Stimulated activated CD4-positive, alpha-beta T cell treated with anti-CD3 and anti-CD28 coated beads, Interleukin-2, amount 100 ng/mL, for 4 hours (primary cell): ENCODE measurements around the gene IMMP2L.
"Not testable (repeated sequence)": the region's sequence is repeated elsewhere in the genome, so short reads cannot be mapped to it uniquely, and the experiment has no call there.

Experiments used
- DNase-seq: peaks from one replicate; pipeline ENCODE4 v3.0.0-alpha.2; 2020; ENCODE audit warnings: low read depth

The IMMP2L gene

DNA sequence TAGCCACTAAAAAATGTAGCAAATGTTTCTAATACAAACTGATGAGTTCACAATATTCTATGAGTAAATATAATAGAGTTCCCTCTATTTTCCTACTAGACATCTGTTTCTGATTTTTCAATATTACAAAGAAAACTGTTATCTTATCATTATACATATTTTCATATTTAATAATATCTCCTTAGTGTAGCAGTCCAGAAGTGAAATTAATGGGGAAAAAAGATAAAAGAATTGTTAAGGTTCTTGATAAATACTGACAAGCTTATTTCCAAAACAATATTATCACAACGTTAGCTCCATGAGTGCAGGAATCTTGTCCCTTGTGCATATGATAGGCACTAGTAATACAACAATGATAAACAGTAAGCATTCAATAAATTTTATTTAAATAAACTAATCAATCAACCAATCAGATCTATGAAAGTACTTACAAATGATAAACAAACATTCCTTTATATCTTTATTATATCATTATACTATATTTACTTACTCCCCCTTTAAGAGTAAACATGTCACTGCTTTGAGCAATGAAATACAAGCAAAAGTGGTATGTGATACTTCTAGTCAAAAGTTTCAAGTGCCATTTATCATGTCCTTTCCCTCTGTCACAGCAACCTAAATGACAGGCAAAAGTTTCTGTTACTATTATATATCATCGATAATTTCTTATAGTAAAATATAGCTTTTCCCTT is 103.1 kb downstream of the IMMP2L start:
- DNase-seq, result no peak

DNA sequence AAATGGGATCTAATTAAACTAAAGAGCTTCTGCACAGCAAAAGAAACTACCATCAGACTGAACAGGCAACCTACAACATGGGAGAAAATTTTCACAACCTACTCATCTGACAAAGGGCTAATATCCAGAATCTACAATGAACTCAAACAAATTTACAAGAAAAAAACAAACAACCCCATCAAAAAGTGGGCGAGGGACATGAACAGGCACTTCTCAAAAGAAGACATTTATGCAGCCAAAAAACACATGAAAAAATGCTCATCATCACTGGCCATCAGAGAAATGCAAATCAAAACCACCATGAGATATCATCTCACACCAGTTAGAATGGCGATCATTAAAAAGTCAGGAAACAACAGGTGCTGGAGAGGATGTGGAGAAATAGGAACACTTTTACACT is 111.6 kb downstream of the IMMP2L start:
- not testable (repeated sequence) for DNase-seq

DNA sequence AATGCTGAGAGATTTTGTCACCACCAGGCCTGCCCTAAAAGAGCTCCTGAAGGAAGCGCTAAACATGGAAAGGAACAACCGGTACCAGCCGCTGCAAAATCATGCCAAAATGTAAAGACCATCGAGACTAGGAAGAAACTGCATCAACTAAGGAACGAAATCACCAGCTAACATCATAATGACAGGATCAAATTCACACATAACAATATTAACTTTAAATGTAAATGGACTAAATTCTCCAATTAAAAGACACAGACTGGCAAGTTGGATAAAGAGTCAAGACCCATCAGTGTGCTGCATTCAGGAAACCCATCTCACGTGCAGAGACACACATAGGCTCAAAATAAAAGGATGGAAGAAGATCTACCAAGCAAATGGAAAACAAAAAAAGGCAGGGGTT is 114.8 kb downstream of the IMMP2L start:
- not testable (repeated sequence) for DNase-seq

DNA sequence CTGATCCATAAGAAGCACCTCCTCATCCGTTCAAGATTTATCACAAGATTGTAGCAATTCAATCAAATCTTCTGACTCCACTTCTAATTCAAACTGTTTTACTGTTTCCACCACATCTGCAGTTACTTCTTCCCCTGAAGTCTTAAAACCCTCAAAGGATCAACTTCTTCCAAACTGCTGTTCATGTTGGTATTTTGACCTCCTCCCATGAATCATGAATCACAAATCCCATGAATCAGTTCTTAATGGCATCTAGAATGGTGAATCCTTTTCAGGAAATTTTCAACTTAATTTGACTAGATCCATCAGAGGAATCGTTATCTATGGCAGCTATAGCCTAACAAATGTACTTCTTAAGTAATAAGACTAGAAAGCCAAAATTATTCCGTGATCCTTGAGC is 122.3 kb downstream of the IMMP2L start:
- DNase-seq, result no peak

DNA sequence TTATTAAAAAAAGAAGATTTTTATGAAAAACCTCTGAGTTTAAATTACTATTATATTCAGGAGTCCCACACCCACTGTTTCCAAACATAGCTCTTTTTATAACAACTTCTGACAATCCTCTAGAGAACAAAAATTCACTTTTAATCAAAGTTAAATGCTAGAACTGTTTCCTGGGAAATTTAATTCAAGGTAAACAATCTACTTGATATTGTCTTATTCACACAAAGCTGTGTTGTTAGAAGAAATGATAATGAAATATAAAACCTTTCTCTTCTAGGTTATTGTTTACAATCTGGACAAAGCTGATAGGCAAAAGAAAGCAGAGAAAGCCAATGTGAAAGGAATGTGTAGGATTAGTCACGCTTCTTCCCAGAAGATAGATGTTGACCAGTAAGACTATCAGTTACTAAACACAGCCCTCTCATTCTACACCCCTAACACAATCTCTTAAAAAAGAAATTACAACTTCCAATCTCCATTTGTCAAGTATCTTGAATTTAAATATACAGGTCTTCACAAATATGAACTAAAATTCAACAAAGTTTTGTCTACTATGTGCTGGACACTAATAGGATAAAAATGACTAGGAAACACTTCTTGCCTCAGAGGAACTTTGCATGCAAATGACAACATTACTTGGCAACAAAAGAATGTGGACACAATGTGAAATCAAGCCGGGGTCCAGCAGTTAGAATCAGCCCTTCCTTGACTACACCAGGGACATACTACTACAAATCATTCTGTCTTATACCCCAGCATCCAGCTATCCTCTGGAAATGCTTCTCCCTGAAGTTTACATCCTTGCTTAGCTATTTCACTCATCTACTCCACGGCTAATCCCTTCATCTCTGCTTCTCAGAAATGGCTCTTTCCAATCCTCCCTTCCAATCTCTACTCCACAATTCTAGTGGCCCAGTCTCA is 123.7 kb downstream of the IMMP2L start:
- no peak for DNase-seq

DNA sequence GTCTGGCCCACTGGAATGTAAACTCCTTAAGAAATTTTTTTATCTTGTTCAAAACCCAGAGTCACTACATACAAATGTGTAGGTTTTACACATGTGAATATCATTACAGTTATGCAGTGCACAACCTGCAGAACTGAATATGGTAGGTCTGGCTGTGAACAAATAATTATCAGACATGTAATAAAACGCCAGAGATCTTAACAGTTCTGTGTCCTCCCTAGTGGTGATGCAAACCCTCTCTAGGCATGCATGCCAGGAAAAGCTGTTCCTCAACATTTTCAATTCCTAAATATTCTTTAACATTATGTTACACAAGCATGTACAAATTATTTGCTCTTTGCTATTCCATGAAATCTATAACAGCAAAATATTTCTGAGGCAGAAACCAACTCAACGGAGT is 124.6 kb downstream of the IMMP2L start:
- DNase-seq, result no peak

DNA sequence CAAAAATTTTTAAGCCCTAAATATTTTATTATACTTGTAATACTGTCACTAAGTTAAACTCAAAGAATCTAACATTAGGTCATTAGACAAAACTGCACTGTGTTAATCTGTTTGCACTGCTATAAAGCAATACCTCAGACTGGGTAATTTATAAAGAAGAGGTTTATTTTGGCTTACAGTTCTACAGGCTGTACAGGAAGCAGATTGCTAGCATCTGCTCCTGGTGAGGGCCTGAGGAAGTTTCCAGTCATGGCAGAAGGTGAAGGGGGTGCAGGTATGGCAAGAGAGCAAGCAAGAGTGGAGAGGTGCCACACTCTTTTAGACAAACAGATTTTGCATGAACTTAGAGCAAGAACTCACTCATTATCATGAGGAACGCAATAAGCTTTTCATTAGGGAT is 125.7 kb downstream of the IMMP2L start:
- DNase-seq, result no peak

DNA sequence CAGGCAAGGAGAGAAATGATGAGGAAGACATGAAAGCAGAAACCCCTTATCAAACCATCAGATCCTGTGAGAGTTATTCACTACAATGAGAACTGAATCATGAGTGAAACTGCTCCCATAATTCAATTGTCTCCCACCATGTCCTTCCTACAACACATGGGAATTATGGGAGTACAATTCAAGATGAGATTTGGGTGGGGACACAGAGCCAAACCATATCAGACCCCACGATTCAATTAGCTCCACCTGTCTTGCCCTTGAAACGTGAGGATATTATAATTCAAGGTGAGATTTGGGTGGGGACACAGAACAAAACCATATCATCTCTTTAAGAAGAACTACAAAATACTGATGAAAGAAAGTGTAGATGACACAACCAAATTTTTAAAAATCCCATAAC is 128.9 kb downstream of the IMMP2L start:
- no peak for DNase-seq

DNA sequence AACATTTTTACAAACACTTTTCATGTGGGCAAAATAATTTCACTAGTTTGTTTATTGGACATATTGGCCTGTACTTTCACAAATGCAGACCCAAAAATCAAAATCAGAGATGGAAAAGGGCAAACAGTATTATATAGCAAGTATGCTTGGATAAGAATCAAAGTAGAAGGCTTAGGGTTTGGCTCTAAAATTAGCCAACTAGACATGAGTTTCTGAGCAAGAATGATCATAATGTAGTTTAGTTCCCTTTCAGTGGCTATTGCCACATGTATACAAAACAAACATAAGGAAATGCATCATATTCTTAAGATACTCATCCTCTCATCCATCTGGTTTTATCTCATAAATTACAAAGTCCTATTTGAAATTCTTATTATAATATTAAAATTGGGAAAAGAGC is 132.5 kb downstream of the IMMP2L start:
- DNase-seq, result no peak

DNA sequence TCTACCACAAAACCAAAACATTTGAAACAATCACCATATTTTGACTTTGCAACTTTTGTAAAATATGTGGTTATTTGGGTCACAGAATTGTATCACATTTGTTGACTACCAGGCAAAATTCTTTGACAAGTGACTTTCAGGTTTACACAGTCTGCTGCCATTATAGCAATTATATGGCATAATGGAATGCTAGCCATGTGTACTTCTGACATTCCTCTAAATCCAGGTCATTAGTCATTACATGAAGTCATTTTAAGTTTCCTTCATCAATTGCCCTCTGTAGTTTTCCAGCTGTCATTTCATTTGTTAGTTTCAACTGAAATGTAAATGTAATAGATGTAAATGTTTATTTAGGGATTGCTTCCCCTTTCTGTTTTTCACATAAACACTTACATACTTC is 137.5 kb downstream of the IMMP2L start:
- no peak for DNase-seq

DNA sequence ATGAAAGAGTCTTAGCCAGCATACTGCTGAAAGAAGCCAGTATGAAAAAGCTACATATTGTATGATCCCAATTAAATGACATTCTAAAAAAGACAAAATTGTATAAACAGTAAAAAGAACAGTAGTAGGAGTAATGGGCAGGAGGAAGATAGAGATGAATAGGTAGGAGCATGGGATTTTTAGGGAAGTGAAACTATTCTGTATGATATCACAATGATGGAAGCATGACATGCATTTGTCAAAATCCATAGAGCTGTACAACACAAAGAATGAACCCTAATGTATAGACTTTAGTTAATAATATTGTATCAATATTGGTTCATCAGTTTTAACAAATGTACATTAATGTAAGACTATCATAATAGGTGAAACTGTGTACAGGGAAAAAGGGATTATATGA is 147.9 kb downstream of the IMMP2L start:
- DNase-seq, result no peak

DNA sequence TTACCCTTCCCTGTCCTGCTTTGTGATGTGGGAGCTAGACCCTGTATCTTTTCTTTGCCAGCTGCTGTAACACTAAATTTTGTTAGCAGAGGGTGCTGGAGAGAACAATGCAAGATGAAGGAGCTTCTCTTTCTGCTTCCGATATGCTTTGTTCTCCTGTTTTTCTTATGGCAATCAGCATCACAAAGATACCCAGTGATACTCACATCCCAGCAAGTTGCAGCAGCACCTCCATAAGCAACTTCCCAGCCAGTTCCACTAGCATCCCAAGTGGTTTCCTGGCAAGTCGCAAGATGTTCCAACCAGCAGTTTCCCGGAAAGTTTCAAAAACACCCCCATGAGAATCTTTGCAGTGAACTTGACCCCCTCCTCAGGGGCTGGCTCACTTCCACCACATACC is 148.6 kb downstream of the IMMP2L start:
- no peak for DNase-seq

DNA sequence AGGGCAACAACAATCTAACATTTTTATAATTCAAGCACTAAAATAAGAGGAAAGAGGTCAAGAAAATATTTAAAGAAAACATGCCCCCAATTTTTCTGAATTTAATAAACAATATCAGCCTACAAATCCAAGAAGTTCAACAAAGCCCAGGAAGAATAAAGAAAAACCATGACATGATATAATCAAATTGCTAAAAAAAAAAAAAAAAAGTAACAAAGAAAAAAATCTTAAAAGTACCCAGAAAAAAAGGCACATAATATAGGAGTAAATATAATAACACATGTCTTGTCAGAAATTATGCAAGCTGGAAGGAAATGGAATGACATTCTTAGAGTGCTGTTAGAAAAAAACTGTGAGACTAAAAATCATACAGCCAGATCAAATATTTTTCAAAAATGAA is 151.4 kb downstream of the IMMP2L start:
- no peak for DNase-seq

DNA sequence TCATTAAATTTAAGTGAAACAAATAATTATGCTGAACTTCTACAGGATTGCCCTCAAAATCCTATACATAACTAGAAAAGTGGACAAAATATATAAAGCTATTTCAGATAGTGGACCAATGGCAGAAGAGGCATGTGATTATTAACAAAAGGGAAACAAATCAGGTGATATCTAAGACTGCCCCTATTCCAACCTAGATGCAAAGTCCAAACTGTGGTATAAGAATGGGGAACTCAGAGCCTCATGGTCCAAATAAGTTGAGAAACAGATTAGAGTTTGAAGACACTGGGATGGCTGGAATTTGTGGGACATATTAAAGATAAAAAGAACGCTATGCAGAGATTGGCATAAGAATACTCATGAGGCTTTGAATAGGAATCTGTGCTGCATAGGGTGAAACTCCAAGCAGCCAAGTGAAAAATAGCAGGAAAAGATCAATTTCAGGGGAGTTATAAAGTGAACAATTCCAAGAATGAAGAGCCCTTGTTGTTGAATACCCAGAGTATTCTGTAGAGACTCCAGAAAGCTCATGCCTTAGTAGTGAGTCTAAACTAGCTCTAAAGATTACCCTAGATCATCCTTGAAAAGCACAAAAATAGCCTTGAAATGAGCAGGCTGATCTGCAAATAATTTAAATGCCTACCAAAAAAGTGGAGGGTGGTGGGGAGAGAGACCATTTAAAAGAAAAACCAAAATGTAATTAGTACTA is 152.4 kb downstream of the IMMP2L start:
- DNase-seq, result no peak

DNA sequence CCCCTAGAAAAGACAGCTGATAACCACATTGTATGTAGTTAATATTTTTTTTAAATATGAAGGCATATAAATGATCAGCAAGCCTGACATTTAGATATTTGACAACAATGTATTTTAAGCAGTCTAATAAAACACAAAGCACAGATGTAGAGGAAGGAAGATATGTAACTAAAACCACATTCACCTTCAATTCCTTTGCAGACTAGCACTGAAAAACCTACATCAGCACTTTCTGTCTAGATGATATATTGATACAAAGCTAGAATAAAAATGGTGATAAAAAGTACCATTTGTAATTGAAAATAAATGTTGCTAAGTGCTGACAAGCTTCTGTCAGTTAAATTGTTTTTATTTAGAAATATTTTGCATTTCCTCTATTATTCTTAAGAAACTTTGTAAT is 153.6 kb downstream of the IMMP2L start:
- no peak for DNase-seq

DNA sequence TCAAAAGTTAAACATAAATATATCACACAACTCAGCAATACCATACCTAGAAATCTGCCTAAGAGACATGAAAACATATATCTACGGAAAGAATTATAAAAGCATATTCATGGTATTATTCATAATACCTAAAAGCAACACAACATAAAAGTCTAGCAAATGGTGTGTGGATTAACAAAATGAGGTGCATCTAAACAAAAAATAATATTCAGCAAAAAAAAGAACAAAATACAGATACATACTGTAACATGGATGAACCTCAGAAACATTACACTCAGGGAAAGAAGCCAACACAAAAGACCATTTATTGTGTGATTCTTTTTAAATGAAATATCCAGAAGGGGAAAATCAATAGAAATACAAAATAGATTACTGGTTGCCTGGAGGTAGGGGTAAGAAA is 155.0 kb downstream of the IMMP2L start:
- no peak for DNase-seq

DNA sequence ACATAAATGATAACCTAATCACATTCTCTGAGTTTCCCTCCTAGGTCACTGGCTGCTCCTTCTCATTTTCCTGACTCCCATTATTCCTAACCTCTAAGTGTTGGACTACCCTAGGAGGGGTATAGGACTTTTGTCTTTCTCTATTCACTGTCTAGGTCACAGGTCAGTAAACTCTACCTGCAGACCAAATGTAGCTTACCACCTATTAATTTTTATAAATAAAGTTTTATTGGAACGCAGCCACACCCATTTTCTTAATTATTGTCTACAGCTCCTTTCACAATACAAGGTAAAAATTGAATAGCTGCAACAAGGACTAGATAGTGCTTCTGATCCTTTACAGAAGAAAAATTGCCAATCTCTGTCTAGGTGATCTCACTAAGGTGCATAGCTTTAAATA is 156.7 kb downstream of the IMMP2L start:
- no peak for DNase-seq

DNA sequence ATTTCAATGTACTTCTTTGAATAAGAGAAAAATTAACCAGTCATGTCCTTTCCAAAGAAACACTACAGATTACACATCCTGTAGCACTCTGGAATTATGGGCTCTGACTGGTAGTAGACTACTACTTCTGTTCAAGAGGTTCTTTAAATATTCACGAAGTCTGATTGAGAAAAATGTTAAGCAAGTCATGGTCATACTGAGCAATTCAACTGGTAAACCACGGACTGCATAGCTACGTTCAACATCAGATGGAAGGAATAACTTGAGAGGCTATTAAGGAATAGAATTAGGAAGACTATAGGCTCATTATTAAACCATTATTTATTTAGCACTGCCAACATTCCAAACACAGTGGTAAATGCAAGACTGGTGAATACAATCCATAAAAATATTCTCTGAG is 160.8 kb downstream of the IMMP2L start:
- DNase-seq, result no peak

DNA sequence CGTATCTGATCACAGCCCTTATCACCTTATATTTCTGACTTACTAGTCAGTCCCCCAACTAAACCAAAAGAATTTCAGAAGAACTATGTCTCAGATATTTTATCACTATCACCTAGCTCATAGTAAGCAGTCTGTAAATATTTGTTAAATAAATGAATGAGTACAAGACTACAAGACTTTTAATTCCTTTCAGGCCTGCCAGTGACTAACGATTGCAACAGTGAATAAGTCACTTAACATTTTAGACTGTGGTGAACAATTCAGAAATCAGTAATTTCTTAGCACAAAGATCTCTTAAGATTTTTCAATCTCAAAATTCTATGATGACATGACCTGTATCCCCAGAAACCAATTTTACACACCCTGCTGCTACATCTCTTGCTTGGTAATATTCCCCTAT is 162.2 kb downstream of the IMMP2L start:
- DNase-seq, result no peak

DNA sequence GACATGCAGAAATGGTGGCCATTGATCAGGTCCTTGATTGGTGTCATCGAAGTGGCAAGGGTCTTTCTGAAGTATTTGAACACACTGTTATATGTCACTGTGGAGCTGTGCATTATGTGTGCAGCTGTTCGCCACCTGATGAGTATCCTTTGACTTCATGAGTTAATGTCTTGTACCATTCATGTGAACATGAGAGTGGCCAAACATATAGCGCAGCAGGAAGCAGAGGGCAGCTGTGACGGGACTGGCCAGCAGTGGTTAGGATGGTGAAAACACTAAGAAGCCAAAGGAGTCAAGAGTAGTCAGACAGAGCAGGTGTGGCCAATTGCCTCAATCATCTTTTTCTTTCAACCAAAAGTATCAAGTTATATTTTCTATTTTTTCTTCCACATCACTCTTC is 167.4 kb downstream of the IMMP2L start:
- DNase-seq, result no peak

DNA sequence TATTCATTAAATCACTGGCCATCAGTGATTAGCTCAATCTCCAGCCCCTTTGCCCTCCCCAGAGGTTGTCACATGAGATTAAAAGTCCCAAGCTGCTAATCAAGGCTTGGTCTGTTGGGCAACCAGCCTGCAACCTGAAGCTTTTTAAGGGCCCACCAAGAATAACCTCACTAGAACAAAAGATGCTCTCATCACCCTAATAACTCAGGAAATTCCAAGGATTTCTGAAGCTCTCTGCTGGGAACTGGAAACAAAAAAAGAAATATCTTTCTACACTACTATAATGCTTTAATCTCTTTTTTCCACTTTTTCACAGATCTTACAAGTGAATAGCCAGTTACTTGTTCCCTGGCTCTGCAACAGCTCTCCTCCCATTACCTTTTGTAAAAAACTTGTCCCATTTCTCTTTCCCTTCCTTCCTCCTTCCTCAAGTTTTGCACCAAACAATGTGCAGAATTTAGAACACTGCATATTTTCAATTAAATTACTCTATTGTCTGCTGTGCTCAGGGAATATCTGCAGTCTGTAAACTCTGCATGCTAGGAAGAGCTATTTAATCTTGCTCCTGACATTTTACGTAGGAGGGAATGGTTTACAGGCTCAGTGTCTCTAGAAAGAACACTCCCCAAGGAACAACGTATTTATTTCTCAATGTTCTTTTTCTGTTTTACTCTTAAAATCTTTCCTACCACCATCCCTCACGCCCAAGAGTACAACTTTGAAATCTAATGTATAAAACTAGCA is 169.1 kb downstream of the IMMP2L start:
- no peak for DNase-seq

DNA sequence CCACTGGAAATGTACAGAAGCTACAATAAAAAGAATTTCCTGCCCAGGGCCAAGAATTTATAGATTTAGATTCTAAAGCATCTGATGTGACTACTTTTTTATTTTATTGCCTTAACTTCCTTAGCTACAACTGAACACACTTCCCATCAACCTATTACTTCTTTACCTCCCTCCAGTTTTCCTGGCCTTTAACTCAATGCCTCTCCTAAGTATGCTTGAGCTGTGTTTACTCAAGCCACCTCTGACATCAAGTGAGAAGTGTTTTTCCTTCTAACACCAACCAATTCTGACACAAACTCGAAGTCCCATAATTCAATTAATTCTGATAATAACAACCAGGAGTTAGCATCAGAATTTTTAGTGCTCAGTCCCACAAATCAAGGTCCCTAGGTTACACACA is 170.0 kb downstream of the IMMP2L start:
- DNase-seq, result no peak
